K562 treated with DMSO at 1 percent for 48 hours (cell line): Measurements from ENCODE around the gene BCOR. TPM values are rescaled to one million over a fixed set of nuclear protein-coding genes. Genes with fewer than 3 reads are reported as not detected.

Experiments used
- total RNA-seq: library from RNA; unstranded; fragments of 300-600 nt; gene quantifications from 2 replicates; pipeline ENCODE4 v1.2.3, GENCODE V29; 2022; ENCODE audit warnings: low replicate concordance; ENCODE audit errors: extremely low read depth

Gene BCOR
- not detected in 2 replicates for total RNA-seq

GRCh38 chrX:40097504-40098263 lies at the start of gene BCOR:
Gene BCOR, minus strand, starts transcription at chrX:40097958. Its CDS starts 20,029 bp downstream, at chrX:40077929.

